Natural killer cell treated with Interleukin-12 subunit alpha and Interleukin-12 subunit beta and Interleukin-15 and Interleukin-18, amount 100 ng/mL, for 72 hours (primary cell): Measurements from ENCODE around the gene PTGES3. TPM values are rescaled to one million over a fixed set of nuclear protein-coding genes. Genes with fewer than 3 reads are reported as not detected.

Experiments used
- ATAC-seq, 2 donors: fragments of 150-1000 bp; cut with Tn5 transposase in 1 of 2; sonication (Bioruptor Pico), chemical (Tn5 transposase) in 1 of 2; 2 replicates each; pipeline ENCODE4 v1.10.0; 2021
- DNase-seq: peaks from one replicate; pipeline ENCODE4 v3.0.0; 2022; ENCODE audit warnings: low spot score
- H3K27ac Mint-ChIP-seq, 2 donors: 1 replicate in 1 of 2; 2 replicates in 1 of 2; pipeline ENCODE4 v1.8.0; 2022; ENCODE audit warnings: mixed read lengths in 2 of 2, mild to moderate bottlenecking in 1 of 2, moderate library complexity in 1 of 2
- H3K27me3 Mint-ChIP-seq, 2 donors: 1 replicate in 1 of 2; 2 replicates in 1 of 2; pipeline ENCODE4 v1.8.0; 2022; ENCODE audit warnings: mixed read lengths in 2 of 2
- H3K36me3 Mint-ChIP-seq: one replicate; pipeline ENCODE4 v1.8.0; 2022; ENCODE audit warnings: mixed read lengths
- H3K4me1 Mint-ChIP-seq, 2 donors: 1 replicate in 1 of 2; 2 replicates in 1 of 2; pipeline ENCODE4 v1.8.0; 2022; ENCODE audit warnings: low read depth in 2 of 2, mixed read lengths in 2 of 2, mild to moderate bottlenecking in 1 of 2
- H3K4me3 Mint-ChIP-seq: one replicate; pipeline ENCODE4 v1.8.0; 2022; ENCODE audit warnings: mixed read lengths
- H3K9me3 Mint-ChIP-seq: 2 replicates; pipeline ENCODE4 v1.8.0; 2022; ENCODE audit warnings: mixed read lengths
- total RNA-seq, 2 donors: library from RNA; stranded (reverse); gene quantifications; one replicate each; pipeline ENCODE4 v1.2.3, GENCODE V29; 2022

The PTGES3 gene
- total RNA-seq, 2 donors from 2014 or later = 201 to 270 TPM

DNA sequence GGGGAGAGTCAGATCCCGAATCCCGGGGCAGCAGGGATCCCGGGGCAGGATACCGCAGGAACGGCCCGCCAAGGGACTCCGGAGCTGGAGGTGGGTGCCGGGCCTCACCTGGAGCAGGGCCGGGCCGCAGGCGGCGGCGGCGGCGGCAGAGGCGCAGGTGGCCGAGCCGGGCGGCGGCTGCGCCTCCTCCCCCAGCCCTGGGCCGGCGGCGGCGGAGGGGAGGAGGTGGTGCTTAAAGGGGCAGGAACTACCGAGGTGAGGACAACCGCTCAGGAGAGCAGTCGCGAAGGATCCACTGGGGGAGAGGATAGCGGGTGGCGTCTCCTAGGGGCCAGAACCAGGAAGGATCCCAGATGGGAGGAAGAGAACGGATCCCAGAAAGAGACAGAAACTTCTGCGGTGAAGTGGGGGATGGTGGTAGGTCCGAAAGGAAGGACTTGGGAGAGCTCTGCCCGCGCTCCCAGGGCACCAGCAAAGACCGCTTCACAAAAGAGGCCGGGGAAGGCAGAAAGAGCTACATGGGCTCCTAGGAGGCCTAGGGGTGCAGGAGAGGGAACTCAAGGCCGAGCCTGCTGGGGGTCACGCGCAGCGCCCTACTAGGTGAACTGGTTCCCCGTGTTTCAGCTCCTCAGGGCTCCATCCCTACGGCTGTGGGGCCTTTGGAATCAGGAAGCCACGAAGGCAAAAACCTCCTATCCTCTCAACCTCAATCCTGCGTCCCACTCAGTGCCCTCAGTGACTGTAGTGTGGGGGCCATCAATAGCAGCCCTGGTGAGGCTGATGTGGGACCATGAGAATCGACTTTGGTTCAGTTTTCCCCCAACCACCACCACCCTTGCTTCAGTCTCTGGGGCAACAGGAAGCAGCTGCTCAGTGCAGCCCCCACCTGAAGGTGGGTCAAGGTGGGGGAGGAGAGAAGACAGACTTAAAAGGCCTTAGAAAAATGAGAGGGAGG, 53.0 kb downstream of the PTGES3 start:
- DNase-seq (peak; percentile 79), ATAC-seq (peak; percentile 55 to 64)
- Mint-ChIP-seq H3K4me1 (peaks cover 57 to 66% of the 10 kb centered on the region in 2 donors), H3K36me3 (peaks cover 27% of the 10 kb centered on the region), H3K27ac (peak overlapping the region; percentile 87 to 97), H3K4me3 (peak overlapping the region; percentile 99), H3K27me3 (no peaks in the 10 kb centered on the region), H3K9me3 (no peaks in the 10 kb centered on the region)

DNA sequence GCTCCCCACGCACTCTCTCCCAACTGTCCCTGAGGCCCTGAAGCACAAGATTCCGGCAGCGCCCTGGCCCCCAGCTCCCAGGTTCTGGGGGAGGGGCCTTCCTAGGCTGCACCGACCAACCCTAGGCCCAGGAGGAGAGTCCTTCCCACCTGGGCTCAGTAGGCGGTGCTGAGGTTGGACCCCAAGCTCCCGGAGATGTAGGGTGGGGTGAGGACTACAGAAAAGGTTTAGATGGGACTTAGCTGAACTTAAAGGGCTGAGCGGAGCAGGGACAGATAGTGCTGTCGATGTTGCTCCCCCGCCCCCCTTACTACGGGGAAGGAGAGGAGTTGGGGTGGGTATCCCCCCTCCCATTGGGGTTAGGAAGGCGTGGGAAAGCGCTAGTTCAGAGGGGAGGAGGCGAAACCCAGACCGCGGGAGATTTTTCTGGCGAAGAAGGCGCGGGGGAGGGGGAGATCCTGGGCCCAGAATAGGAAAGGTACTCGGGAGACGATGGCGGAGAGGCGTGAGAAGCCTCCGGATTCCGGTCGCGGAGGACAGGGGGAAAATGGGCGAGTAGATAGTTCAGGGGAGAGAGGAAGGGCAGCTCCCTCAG, 53.7 kb downstream of the PTGES3 start:
- Mint-ChIP-seq H3K27ac (peak overlapping the region; percentile 87 to 97), H3K9me3 (no peaks in the 10 kb centered on the region), H3K4me3 (peak overlapping the region; percentile 99), H3K4me1 (peaks cover 57 to 66% of the 10 kb centered on the region in 2 donors), H3K27me3 (no peaks in the 10 kb centered on the region), H3K36me3 (peaks cover 20% of the 10 kb centered on the region)
- no peak for ATAC-seq
- DNase-seq = peak; percentile 71

DNA sequence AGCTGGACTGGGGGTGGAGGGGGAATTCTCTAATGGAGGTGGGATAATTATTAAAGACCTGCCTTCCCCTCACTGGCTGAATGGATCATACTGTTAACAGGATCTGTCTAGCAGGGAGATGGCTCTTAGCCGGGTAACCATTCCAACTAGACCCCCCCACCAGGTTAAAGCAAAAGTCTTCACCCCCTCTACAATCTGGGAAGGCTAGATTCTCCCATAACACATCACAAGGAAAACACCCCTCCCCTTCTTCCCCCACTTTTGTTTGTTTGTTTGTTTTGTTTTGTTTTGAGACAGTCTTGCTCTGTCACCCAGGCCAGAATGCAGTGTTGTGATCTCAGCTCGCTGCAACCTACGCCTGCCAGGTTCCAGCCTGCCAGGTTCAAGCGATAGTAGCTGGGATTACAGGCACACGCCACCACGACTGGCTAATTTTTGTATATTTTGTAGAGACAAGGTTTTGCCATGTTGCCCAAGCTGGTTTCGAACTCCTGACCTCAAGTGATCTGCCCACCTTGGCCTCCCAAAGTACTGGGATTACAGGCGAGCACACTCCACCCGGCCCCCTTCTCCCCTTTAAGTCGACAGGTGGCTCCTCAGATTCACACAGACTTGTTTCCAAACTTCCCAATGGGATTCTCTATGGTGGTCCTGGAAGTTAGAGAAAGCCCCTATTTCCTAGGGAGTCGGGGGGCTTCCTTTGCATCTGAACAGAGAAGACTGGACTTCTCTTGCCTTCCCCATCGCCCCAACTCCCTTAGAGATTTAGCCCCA, 54.4 kb downstream of the PTGES3 start:
- no peak for ATAC-seq
- Mint-ChIP-seq H3K4me3 (peak overlapping the region; percentile 99), H3K36me3 (peaks cover 16% of the 10 kb centered on the region), H3K27ac (peak overlapping the region; percentile 87 to 97), H3K4me1 (peaks cover 58 to 70% of the 10 kb centered on the region in 2 donors), H3K27me3 (no peaks in the 10 kb centered on the region), H3K9me3 (no peaks in the 10 kb centered on the region)
- DNase-seq = no peak

DNA sequence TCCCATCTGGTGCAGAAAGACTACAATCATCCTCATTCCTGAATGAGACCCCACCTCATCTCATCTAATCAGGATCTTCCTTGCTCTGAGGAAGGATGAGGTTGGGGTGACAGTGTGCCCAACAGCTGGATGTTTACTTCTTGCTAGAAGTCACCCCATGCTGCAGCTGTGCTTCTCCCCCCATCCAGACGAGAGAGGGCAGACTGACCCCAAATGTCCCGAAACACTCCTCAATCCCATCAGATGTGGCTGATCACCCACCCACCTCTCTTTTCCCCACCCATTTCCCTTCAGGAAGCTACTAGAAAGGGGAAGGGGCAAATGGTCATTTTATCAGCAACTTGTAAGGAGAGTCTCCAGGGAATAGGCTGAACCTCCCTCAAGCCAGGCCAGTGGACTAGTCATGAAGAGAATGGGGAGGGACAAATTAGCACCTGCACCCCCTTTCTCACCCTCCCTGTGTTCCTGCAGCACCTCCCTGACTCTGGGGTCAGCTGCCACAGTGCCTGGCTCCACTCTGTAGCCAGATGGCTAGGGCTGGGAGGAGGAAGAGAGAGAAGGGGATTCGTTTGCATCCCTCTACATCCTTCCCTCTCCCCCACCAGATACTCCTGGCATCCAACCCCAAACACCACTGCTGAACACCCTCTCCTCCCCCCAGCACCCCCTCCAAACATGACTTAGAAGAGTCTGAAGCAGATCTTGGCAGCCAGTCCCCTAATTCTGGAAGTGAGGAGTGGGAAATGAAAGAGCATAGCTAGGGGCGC, 55.2 kb downstream of the PTGES3 start:
- no peaks in the 10 kb centered on the region for H3K9me3 Mint-ChIP-seq
- ATAC-seq (no peak), DNase-seq (no peak)
- H3K36me3 Mint-ChIP-seq = peaks cover 13% of the 10 kb centered on the region
- peaks cover 64 to 77% of the 10 kb centered on the region in 2 donors for H3K4me1 Mint-ChIP-seq
- no peaks in the 10 kb centered on the region for H3K27me3 Mint-ChIP-seq
- peak overlapping the region; percentile 99 for H3K4me3 Mint-ChIP-seq
- H3K27ac Mint-ChIP-seq = peak overlapping the region; percentile 87 to 97

GRCh38 chr12:56631790-56632700, 56.0 kb downstream of the PTGES3 start:
- peak; percentile 55 to 63 for ATAC-seq
- Mint-ChIP-seq H3K4me3 (peak overlapping the region; percentile 99), H3K27ac (peak overlapping the region; percentile 82 to 97), H3K36me3 (peaks cover 6% of the 10 kb centered on the region), H3K27me3 (no peaks in the 10 kb centered on the region), H3K4me1 (peaks cover 66 to 70% of the 10 kb centered on the region in 2 donors), H3K9me3 (no peaks in the 10 kb centered on the region)
- DNase-seq = peak; percentile 85

- peaks cover 6% of the 10 kb centered on the region for H3K36me3 Mint-ChIP-seq
- peak within 1 kb of the TSS; percentile 90 for H3K4me3 Mint-ChIP-seq
- H3K27ac Mint-ChIP-seq = peak within 1 kb of the TSS; percentile 82 to 97
- H3K4me1 Mint-ChIP-seq = peaks cover 66 to 72% of the 10 kb centered on the region in 2 donors
- H3K27me3 Mint-ChIP-seq = no peaks in the 10 kb centered on the region
- peak; percentile 85 to 88 for ATAC-seq
- H3K9me3 Mint-ChIP-seq = no peaks in the 10 kb centered on the region
- DNase-seq = peak; percentile 88
These were observed 57.9 kb downstream of the PTGES3 start, which contains the start of gene BAZ2A for GRCh38 chr12:56630180-56630632. Gene BAZ2A, minus strand, starts transcription at chr12:56630326. Its CDS starts 12,796 bp downstream, at chr12:56617530.

DNA sequence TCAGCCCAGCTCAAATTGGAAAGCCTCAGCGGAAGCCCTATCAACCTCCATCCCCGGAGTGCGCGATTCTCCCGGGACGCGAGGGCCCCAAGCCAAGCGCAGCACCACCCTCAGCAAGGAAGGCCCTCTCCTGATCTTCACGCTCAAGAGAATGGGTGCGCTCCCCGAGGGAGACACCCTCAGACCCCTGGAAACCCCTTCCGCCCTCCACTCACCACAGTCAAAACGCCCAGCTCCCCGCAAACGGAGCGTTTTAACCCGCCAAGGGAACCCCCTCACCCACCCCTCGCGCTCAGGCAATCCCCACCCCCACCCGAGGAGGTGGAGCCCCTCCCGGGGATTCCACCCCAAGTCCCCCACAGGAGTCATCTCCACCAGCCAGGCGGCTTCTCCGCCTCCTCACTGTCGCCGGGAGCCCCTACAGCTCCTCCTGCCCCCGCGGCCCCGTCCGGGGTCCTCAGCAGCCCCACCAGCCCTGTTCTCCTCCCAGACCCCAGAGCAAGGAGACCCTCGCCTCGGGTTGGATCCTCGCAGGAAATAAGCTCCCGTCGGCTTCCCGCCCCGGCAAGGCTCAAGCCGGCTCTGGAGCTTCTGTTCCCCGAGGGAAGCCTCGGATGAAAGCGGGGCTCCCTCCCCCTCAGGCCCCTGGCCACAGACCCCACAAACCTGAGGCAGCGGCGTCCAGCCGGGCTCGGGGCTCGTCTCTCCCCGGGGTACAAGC, 58.5 kb downstream of the PTGES3 start:
- Mint-ChIP-seq H3K9me3 (no peaks in the 10 kb centered on the region), H3K27ac (peak overlapping the region; percentile 82 to 94), H3K36me3 (peaks cover 6% of the 10 kb centered on the region), H3K4me1 (peaks cover 65 to 66% of the 10 kb centered on the region in 2 donors), H3K4me3 (peak overlapping the region; percentile 90), H3K27me3 (no peaks in the 10 kb centered on the region)
- peak; percentile 55 to 76 for ATAC-seq
- DNase-seq = peak; percentile 85

DNA sequence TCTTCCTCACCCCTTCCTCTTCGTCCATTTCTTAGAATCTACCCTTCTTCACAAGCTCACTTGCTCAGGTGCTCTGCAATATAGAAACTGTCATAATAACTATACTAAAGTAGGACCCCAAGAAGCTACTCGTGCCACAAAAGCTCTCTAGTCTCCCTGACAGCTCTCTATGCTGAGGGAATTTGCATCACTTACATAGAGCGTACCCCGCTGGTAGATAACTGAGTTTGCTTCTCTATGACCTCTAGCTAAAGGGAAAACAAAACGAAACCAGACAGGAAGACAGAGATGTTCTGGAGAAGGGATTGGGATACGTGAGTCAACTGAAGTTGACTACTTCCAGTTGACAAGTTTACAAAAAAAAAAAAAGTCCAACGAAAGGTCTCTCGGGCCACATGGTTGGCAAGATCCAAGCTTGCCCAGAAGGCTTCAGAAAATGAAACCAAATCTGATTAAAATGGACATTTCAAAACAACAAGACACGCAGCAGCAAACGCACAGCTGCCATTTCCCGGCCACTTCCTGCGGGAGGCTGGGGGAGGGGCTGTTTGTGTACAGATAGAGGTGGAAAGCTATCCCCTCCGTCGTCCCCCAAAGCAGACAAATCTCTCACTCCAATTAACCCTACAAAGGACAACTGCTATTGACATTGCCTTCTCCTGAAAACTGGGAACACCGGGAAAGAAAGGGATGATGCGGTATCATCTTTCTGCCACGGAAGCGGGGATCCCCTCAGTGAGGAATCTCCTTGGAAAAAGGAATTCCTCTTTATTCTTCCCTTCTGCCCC, 59.2 kb downstream of the PTGES3 start:
- H3K27me3 Mint-ChIP-seq = no peaks in the 10 kb centered on the region
- H3K9me3 Mint-ChIP-seq = no peaks in the 10 kb centered on the region
- peaks cover 6% of the 10 kb centered on the region for H3K36me3 Mint-ChIP-seq
- ATAC-seq (peak; percentile 46 to 68), DNase-seq (peak; percentile 85)
- peaks cover 65 to 66% of the 10 kb centered on the region in 2 donors for H3K4me1 Mint-ChIP-seq
- peak overlapping the region; percentile 82 to 94 for H3K27ac Mint-ChIP-seq
- H3K4me3 Mint-ChIP-seq = peak overlapping the region; percentile 90

- Mint-ChIP-seq H3K4me1 (peaks cover 58 to 62% of the 10 kb centered on the region in 2 donors), H3K36me3 (peaks cover 6% of the 10 kb centered on the region), H3K4me3 (no peak overlapping the region), H3K27ac (peak overlapping the region; percentile 58 to 94), H3K27me3 (no peaks in the 10 kb centered on the region), H3K9me3 (no peaks in the 10 kb centered on the region)
- ATAC-seq (no peak), DNase-seq (no peak)
These were observed 61.4 kb downstream of the PTGES3 start for GRCh38 chr12:56626701-56627100.

- no peak for ATAC-seq
- Mint-ChIP-seq H3K4me3 (no peak overlapping the region), H3K9me3 (no peaks in the 10 kb centered on the region), H3K27ac (peak overlapping the region in 1 of 2 donors; percentile 47), H3K36me3 (no peaks in the 10 kb centered on the region), H3K4me1 (peaks cover 36 to 51% of the 10 kb centered on the region in 2 donors), H3K27me3 (no peaks in the 10 kb centered on the region)
- no peak for DNase-seq
These were observed 65.5 kb downstream of the PTGES3 start for GRCh38 chr12:56622535-56622934.

GRCh38 chr12:56616925-56617324, 71.2 kb downstream of the PTGES3 start:
- DNase-seq (no peak), ATAC-seq (no peak)
- no peaks in the 10 kb centered on the region for H3K9me3 Mint-ChIP-seq
- no peak overlapping the region for H3K4me3 Mint-ChIP-seq
- peak overlapping the region in 1 of 2 donors; percentile 83 for H3K27ac Mint-ChIP-seq
- H3K27me3 Mint-ChIP-seq = no peaks in the 10 kb centered on the region
- H3K36me3 Mint-ChIP-seq = peaks cover 29% of the 10 kb centered on the region
- H3K4me1 Mint-ChIP-seq = peaks cover 0 to 39% of the 10 kb centered on the region in 2 donors
